NCI-H524 treated with DMSO at 0.1 percent for 48 hours (cell line): ENCODE data around the gene SSBP3.
"Not testable (repeated sequence)": the region's sequence is repeated elsewhere in the genome, so short reads cannot be mapped to it uniquely, and the experiment has no call there.

Experiments
- DNase-seq: peaks from one replicate; lab custom pipeline; 2025; lab: John Stamatoyannopoulos, UW

SSBP3 gene

GRCh38 chr1:54391450-54392209, 14.6 kb downstream of the SSBP3 start:
- no peak for DNase-seq

- DNase-seq: no peak
Observed at GRCh38 chr1:54390655-54391054, 15.5 kb downstream of the SSBP3 start.

- DNase-seq: not testable (repeated sequence)
Observed at GRCh38 chr1:54389608-54390007, 16.6 kb downstream of the SSBP3 start.

- DNase-seq: no peak
Observed at GRCh38 chr1:54387419-54387818, 18.8 kb downstream of the SSBP3 start.

GRCh38 chr1:54385727-54386022, 20.5 kb downstream of the SSBP3 start:
- no peak for DNase-seq

GRCh38 chr1:54384918-54385726, 21.1 kb downstream of the SSBP3 start:
- no peak for DNase-seq

GRCh38 chr1:54384471-54384870, 21.7 kb downstream of the SSBP3 start:
- no peak for DNase-seq

- no peak for DNase-seq
Observed at GRCh38 chr1:54381524-54381923, 24.7 kb downstream of the SSBP3 start.

GRCh38 chr1:54380290-54380882, 25.8 kb downstream of the SSBP3 start:
- no peak for DNase-seq

GRCh38 chr1:54379555-54380289, 26.5 kb downstream of the SSBP3 start:
- no peak for DNase-seq

GRCh38 chr1:54378874-54379554, 27.2 kb downstream of the SSBP3 start:
- DNase-seq: no peak

- no peak for DNase-seq
Observed at GRCh38 chr1:54378157-54378873, 27.9 kb downstream of the SSBP3 start.

GRCh38 chr1:54377040-54377691, 29.0 kb downstream of the SSBP3 start:
- DNase-seq: no peak

- DNase-seq: no peak
Observed at GRCh38 chr1:54376430-54377039, 29.7 kb downstream of the SSBP3 start.

GRCh38 chr1:54375712-54376429, 30.3 kb downstream of the SSBP3 start:
- no peak for DNase-seq

- no peak for DNase-seq
Observed at GRCh38 chr1:54375298-54375697, 30.9 kb downstream of the SSBP3 start.

- no peak for DNase-seq
Observed at GRCh38 chr1:54374766-54375165, 31.4 kb downstream of the SSBP3 start.

- DNase-seq: no peak
Observed at GRCh38 chr1:54372978-54373377, 33.2 kb downstream of the SSBP3 start.

GRCh38 chr1:54371942-54372275, 34.3 kb downstream of the SSBP3 start:
- DNase-seq: no peak
